DOHH2 (cell line): ENCODE measurements around the gene DIS3L2.

Experiments used
- H3F3A ChIP-seq: fragments of 200-600 bp; sonication (generic), shearing (Covaris generic); 2 replicates; pipeline ENCODE4 v1.6.0; 2016; ENCODE audit warnings: antibody characterized with exemption, mild to moderate bottlenecking; ENCODE audit not compliant: control insufficient read depth, insufficient read depth
- H3K27ac ChIP-seq: fragments of 200-600 bp; sonication (generic); 2 replicates; pipeline ENCODE4 v1.5.1; 2014; ENCODE audit warnings: low read depth, mild to moderate bottlenecking, low read length, moderate library complexity
- H3K27me3 ChIP-seq: fragments of 200-600 bp; sonication (generic); 2 replicates; pipeline ENCODE4 v1.6.1; 2014; ENCODE audit warnings: mild to moderate bottlenecking, low read length, mixed read lengths; ENCODE audit not compliant: control insufficient read depth
- H3K36me3 ChIP-seq: fragments of 200-600 bp; sonication (generic); 2 replicates; pipeline ENCODE4 v1.6.1; 2014; ENCODE audit warnings: mild to moderate bottlenecking, low read length, moderate library complexity, mixed read lengths; ENCODE audit not compliant: control insufficient read depth
- H3K4me1 ChIP-seq: fragments of 200-600 bp; sonication (generic); 2 replicates; pipeline ENCODE4 v1.6.1; 2014; ENCODE audit warnings: mild to moderate bottlenecking, low read length, mixed read lengths; ENCODE audit not compliant: control insufficient read depth
- H3K4me2 ChIP-seq: fragments of 200-600 bp; sonication (generic); 2 replicates; pipeline ENCODE4 v1.6.0; 2014; ENCODE audit warnings: mild to moderate bottlenecking, low read length, moderate library complexity
- H3K4me3 ChIP-seq: fragments of 200-600 bp; sonication (generic); 2 replicates; pipeline ENCODE4 v1.5.1; 2014; ENCODE audit warnings: mild to moderate bottlenecking, low read length, mixed read lengths
- H3K79me2 ChIP-seq: fragments of 200-600 bp; sonication (generic); 2 replicates; pipeline ENCODE4 v1.6.1; 2014; ENCODE audit warnings: mild to moderate bottlenecking, low read length, mixed read lengths; ENCODE audit not compliant: control insufficient read depth
- H3K9me2 ChIP-seq: fragments of 200-600 bp; sonication (generic); replicated peaks from 2 replicates; pipeline ENCODE4 v1.6.1; 2014; ENCODE audit warnings: mild to moderate bottlenecking, low read length, mixed read lengths; ENCODE audit not compliant: control insufficient read depth
- H3K9me3 ChIP-seq: fragments of 200-600 bp; sonication (generic); 2 replicates; pipeline ENCODE4 v1.6.1; 2014; ENCODE audit warnings: antibody characterized with exemption, low read length, mixed read lengths; ENCODE audit not compliant: control insufficient read depth, insufficient read depth
- H4K20me1 ChIP-seq: fragments of 200-600 bp; sonication (generic); 2 replicates; pipeline ENCODE4 v1.6.0; 2014; ENCODE audit warnings: low read depth, mild to moderate bottlenecking, antibody characterized with exemption, low read length, moderate library complexity; ENCODE audit not compliant: control insufficient read depth, insufficient read depth
- CTCF ChIP-seq: fragments of 200-600 bp; sonication (generic); IDR thresholded peaks from one replicate; pipeline ENCODE4 v1.5.1; 2014; ENCODE audit warnings: antibody characterized with exemption, mild to moderate bottlenecking, low read depth, low read length; ENCODE audit not compliant: poor library complexity, severe bottlenecking
- EZH2phosphoT487 ChIP-seq: fragments of 200-600 bp; sonication (generic); IDR thresholded peaks from 2 replicates; pipeline ENCODE4 v1.6.1; 2017; ENCODE audit warnings: borderline replicate concordance, mild to moderate bottlenecking, antibody characterized with exemption, low read length, moderate library complexity, mixed read lengths

The DIS3L2 gene

GRCh38 chr2:232269867-232270266, 308.4 kb downstream of the DIS3L2 start:
- no peaks in the 10 kb centered on the region for H3K27me3 ChIP-seq
- no peaks in the 10 kb centered on the region for H3F3A ChIP-seq
- H3K9me3 ChIP-seq = no peaks in the 10 kb centered on the region
- H3K79me2 ChIP-seq = no peaks in the 10 kb centered on the region
- no peak overlapping the region for H3K4me2 ChIP-seq
- 0 out of 2 replicates have a peak, but pooled peaks cover 2% of the 10 kb centered on the region for H3K36me3 ChIP-seq
- H3K9me2 ChIP-seq = no peaks in the 10 kb centered on the region
- H3K4me3 ChIP-seq = no peak overlapping the region
- H3K27ac ChIP-seq = no peak overlapping the region
- TF ChIP-seq CTCF (no peak), EZH2phosphoT487 (no peak)
- no peaks in the 10 kb centered on the region for H4K20me1 ChIP-seq
- H3K4me1 ChIP-seq = no peaks in the 10 kb centered on the region

- no peak overlapping the region for H3K27ac ChIP-seq
- H3K9me3 ChIP-seq = no peaks in the 10 kb centered on the region
- H3K4me3 ChIP-seq = no peak overlapping the region
- no peaks in the 10 kb centered on the region for H4K20me1 ChIP-seq
- H3K9me2 ChIP-seq = no peaks in the 10 kb centered on the region
- H3F3A ChIP-seq = no peaks in the 10 kb centered on the region
- H3K27me3 ChIP-seq = no peaks in the 10 kb centered on the region
- no peaks in the 10 kb centered on the region for H3K79me2 ChIP-seq
- H3K4me1 ChIP-seq = no peaks in the 10 kb centered on the region
- TF ChIP-seq EZH2phosphoT487 (no peak), CTCF (no peak)
- H3K4me2 ChIP-seq = no peak overlapping the region
- no peaks in the 10 kb centered on the region for H3K36me3 ChIP-seq
These were observed 312.6 kb downstream of the DIS3L2 start for GRCh38 chr2:232273903-232274643.

DNA sequence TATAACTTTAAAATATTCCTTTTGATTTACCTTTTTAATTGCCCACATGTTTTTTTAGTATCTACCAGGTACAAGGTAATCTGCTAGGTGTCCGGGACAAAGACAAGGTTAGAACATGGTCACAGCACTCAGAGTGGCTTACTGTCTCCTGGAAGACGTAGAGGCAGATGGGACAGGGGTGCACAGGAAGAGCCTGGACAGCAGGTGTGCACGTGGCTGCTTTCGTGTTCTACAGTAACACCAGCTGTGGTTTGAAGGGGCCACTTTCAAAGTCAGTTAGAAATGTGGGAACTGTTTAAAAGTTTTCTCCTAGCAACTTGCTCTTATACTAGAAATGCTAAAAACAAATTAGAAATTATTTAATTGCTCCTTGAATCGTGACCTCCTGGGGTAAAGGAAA, 314.2 kb downstream of the DIS3L2 start:
- Histone ChIP-seq H3K36me3 (no peaks in the 10 kb centered on the region), H4K20me1 (no peaks in the 10 kb centered on the region), H3F3A (no peaks in the 10 kb centered on the region), H3K9me3 (no peaks in the 10 kb centered on the region), H3K27me3 (no peaks in the 10 kb centered on the region), H3K4me2 (no peak overlapping the region), H3K27ac (no peak overlapping the region), H3K4me1 (no peaks in the 10 kb centered on the region), H3K79me2 (no peaks in the 10 kb centered on the region), H3K9me2 (no peaks in the 10 kb centered on the region), H3K4me3 (no peak overlapping the region)
- no peak for TF ChIP-seq EZH2phosphoT487

- H4K20me1 ChIP-seq = no peaks in the 10 kb centered on the region
- H3K9me3 ChIP-seq = no peaks in the 10 kb centered on the region
- H3K4me2 ChIP-seq = no peak overlapping the region
- no peak overlapping the region for H3K27ac ChIP-seq
- H3K79me2 ChIP-seq = no peaks in the 10 kb centered on the region
- no peaks in the 10 kb centered on the region for H3K4me1 ChIP-seq
- H3F3A ChIP-seq = no peaks in the 10 kb centered on the region
- H3K9me2 ChIP-seq = no peaks in the 10 kb centered on the region
- no peaks in the 10 kb centered on the region for H3K27me3 ChIP-seq
- H3K36me3 ChIP-seq = no peaks in the 10 kb centered on the region
- no peak for TF ChIP-seq CTCF
- TF ChIP-seq EZH2phosphoT487 = no peak
- H3K4me3 ChIP-seq = no peak overlapping the region
These were observed 314.7 kb downstream of the DIS3L2 start for GRCh38 chr2:232276084-232276732.
